COR-L47 (cell line): ENCODE data around the gene RPS16.

Experiments used
- DNase-seq: peaks from one replicate; lab custom pipeline; 2025; lab: John Stamatoyannopoulos, UW

RPS16 gene

GRCh38 chr19:39449116-39449797 lies 13.5 kb upstream of the RPS16 start:
- no peak for DNase-seq

GRCh38 chr19:39448271-39448670 lies 12.5 kb upstream of the RPS16 start:
- no peak for DNase-seq

- DNase-seq: no peak
Measured at GRCh38 chr19:39446365-39447084, 10.8 kb upstream of the RPS16 start.

- peak; percentile 98 for DNase-seq
Measured at GRCh38 chr19:39445196-39446111, 9.7 kb upstream of the RPS16 start, which contains the start of gene SUPT5H. SUPT5H (plus strand) TSS chr19:39445582; CDS start chr19:39445891, 309 bp downstream.

- DNase-seq: no peak
Measured at GRCh38 chr19:39444598-39445195, 8.9 kb upstream of the RPS16 start.

DNA sequence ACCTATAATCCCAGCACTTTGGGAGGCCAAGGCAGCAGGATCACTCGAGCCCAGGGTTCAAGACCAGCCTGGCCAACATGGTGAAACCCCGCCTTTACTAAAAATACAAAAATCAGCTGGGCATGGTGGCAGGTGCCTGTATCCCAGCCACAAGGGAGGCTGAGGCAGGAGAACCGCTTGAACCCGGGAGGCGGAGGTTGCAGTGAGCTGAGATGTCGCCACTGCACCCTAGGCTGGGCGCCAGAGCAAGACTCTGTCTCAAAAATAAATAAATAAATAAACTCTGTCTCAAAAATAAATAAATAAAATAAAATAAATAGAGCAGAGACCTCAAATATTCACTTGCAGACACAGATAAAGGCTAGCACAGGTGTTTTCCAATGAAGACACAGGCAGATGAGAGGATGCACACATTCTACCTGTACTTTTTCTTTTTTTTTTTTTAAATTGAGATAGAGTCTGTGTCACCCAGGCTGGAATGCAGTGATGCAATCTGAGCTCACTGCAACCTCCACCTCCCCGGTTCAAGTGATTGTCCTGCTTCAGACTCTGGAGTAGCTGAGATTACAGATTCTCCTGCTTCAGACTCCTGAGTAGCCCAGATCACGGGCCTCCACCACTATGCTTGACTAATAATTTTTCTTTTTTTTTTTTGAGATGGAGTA lies 2.7 kb upstream of the RPS16 start:
- DNase-seq: no peak

DNA sequence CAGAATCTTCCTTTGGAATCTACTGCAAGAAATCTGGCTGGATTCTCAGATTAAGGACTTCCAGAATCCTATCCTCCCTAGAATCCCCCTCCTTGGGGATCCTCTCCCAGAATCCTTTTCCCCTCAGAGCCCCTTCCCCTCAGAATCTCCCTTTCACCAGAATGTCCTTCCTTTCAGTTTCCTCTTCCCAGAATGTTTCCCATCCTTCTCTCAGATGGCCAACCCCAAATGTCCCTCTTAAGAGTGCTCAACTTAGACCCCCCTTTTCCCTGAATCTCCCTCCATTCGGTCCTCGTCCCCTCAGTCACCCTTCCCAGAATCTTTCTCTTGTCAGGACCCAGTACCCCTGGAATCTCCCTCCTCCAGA lies 584 bp upstream of the RPS16 start:
- DNase-seq: no peak

DNA sequence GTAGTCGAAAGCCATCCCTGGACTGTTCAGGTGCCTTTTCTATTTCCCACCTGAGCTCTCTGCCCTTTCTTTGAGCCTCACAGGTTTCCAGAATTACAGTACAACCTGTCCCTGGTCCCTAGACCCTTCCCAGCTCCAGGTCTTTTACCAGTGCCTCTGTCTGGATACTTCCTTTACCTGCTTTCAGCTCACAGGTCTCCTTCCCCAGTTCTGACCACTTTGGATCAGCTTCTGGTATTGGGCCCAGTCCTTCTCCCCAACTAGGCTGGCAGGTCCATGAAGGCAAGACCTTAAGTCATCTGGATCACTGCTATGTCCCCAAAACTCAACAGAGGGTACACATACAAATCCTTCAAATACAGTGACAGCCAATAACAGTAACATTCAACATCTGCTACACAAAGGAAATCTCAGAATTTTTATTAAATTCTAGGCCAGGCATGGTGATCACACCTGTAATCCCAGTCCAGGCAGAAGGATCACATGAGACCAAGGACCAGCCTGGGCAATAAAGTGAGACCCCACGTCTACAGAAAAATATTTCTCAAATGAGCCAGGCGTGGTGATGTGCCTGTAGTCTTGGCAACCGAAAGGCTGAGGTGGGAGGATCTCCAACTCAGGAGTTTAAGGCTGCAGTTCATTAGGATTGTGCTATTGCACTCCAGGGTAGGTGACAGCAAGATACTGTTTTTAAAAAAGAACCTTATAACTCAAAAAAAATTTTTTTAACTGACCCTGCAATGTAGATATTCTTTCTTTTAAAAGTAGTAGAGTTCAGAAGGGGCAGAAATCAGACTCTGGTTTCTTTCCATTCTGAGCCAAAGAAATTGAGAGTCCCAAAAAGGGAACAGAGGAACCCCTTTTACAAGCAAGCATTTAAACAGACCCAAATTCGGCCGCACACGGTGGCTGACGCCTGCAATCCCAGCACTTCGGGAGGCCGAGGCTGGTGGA lies 1.3 kb downstream of the RPS16 start:
- DNase-seq: no peak

DNA sequence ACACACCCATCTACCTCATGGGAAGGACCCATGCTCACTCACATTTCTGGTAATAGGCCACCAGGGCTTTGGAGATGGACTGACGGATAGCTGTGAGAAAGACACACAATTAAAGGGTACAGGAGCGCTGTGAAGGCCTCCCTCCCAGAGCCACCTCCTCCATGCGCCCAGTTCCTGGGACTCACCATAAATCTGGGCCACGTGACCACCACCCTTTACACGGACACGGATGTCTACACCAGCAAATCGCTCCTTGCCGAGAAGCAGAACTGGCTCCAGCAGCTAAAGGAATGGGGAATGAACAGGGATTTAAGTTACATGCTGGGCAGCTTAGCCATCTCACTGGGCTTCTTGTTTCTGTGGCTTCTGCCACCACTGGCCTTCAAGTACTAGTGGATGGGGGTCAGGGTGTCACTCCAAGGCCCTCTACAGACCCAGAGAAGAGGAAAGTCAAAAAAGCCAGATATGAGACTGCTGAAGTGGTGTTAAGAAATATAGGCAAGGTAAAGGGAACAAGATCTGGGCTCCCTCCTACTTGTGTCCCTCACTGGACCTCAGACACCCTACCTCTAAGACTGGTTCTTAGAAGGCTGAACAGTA lies 2.2 kb downstream of the RPS16 start:
- DNase-seq: no peak

GRCh38 chr19:39432677-39433025 lies 3.1 kb downstream of the RPS16 start:
- DNase-seq: no peak

DNA sequence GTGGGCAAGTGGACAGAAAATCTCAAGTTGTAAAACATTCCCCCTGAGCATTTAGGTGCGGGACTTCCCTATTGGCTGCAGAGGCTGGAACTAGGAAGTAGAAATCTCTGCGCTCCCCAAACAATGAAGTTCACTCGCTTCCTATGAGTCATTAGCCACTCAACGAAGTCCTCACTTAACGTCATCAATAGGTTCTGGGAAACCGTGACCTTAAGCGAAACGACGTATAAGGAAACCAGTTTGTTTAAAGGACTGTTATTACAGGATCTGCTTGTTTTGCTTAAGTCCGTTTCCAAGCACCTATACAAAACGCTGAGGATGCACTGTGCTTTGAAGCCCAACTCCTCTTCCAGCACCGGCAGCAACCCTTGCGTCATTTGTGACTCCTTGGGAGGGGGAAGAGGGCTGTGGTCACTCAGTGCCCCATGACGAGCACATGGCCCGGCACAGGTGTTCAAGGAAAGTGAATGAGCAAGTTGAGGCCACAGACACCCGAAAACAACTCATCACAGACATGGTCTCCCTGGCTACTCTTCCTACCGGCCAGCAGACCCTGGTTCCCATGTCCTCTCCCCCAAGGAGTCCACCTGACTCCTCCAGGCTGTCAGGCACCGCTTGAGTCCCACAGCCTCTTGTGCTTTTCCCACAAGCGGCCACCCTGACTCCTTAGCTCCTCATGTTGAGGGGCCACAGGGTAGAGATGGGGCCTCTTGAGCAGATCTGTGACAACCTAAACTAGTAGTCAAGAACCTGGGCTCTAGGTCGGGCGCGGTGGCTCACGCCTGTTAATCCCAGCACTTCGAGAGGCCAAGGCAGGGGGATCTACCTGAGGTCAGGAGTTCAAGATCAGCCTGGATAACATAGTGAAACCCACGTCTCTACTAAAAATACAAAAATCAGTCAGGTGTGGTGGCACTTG lies 4.8 kb downstream of the RPS16 start:
- DNase-seq: no peak

GRCh38 chr19:39428283-39429112 lies 7.3 kb downstream of the RPS16 start:
- DNase-seq: no peak

DNA sequence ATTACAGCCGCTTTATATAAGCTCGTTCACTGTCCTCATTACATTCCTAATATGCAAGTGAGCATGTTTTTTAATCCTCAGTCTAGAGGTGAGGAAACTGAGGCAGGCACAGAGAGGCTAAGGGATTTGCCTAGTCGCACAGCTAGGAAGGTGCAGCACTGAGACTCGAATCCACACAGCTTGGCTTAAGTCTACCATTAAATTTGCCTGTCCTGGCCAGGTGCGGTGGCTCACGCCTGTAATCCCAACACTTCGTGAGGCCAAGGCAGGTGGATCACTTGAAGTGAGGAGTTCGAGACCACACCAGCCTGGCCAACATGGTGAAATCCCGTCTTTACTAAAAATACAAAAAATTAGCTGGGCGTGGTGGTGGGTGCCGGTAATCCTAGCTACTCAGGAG lies 8.0 kb downstream of the RPS16 start:
- DNase-seq: no peak

DNA sequence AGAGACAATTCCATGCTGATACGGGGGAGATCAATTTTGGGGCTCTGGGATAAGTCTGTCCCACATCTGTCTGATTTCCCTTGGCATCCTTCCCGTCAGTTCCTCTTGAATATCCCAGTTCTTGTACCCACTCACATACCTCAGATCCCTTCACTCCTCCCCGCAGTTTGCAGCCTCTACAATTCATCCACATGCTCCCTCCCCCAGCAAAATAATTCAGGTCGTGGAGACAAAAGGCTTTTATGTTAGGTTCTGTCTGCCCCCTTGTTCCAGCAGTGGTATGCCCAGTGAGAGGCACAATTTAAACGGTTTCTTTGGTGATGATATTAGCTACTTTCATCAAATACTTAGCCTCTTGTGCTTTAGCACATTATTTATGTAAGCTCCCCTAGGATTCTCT lies 9.6 kb downstream of the RPS16 start:
- no peak for DNase-seq

DNA sequence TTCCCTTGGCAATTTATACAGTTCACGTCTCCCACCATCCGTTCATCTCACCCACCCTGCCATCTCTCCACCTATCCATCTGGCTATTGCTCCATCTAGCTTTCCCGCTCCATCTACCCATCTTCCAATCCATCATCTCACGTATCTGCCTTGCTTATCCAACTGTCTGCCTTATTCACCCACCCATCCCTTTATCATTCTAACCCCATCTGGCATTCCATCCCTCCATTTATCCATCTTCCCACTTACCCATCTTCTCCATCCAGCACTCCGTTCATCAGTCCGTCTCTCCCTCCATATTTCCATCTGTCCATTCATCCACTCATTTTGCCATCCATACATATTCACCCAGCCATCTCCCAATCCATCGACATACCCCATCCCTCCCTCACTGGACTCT lies 10.0 kb downstream of the RPS16 start:
- DNase-seq: no peak

DNA sequence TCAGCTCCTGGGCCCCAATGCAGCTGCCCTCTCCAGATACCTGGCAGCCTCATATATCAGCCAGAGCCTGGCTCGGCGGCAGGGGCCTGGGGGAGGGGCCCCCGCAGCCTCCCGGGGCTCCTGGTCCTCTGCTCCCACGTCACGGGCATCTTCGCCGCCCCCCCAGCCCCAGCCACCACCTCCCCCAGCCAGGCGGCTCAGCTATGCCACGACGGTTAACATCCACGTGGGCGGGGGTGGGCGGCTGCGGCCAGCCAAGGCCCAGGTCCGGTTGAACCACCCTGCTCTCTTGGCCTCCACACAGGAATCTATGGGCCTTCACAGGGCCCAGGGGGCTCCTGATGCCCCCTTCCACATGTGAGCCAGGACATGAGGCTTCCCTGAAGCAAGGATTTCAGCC lies 10.8 kb downstream of the RPS16 start:
- DNase-seq: no peak

DNA sequence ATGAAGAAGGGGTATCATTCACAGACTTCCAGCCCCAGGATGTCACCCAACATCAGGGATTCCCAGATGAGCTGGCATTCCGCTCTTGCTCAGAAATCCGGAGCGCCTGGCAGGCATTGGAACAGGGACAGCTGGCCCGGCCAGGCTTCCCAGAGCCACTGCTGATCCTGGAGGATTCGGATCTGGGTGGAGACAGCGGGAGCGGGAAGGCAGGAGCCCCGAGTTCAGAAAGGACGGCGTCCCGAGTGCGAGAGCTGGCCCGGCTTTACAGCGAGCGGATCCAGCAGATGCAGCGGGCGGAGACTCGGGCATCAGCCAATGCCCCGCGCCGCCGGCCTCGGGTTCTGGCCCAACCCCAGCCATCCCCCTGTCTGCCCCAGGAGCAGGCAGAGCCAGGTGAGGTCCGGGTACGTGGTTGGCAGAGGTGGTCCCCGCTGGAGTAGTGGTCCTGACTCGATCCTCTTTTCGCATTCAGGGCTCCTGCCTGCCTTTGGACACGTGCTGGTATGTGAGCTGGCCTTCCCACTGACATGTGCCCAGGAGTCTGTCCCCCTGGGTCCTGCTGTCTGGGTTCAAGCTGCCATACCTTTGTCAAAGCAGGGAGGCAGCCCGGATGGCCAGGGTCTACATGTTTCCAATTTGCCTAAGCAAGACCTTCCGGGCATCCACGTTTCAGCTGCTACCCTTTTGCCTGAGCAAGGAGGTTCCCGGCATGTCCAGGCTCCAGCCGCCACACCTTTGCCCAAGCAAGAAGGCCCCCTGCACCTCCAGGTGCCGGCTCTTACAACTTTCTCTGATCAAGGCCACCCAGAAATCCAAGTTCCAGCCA lies 12.3 kb downstream of the RPS16 start:
- no peak for DNase-seq
